K562 (cell line): ENCODE measurements around the gene PPP1R37. TPM values are rescaled to one million over a fixed set of nuclear protein-coding genes. Genes with fewer than 3 reads are reported as not detected.

Experiments
- ATAC-seq: fragments of 200-7000 bp; cut with Tn5 transposase; 3 replicates; pipeline ENCODE4 v1.9.1; 2020; ENCODE audit warnings: moderate library complexity
- BruUV-seq: library from RNA; stranded (reverse); fragments of 400-500 nt; replicated peaks from 2 replicates; lab custom pipeline; 2021; lab: Mats Ljungman, UMichigan
- CTCF ChIA-PET: fragments of 300-600 bp; formaldehyde crosslinking; extraction: SDS; loops from one replicate; lab custom pipeline; 2021; ENCODE audit warnings: low intra/inter-chr PET ratio; lab: Yijun Ruan, JAX
- POLR2A ChIA-PET: fragments of 300-600, 350-650 bp; sonication (Branson Sonifier 250); formaldehyde crosslinking; extraction: SDS; loops from one replicate; lab custom pipeline; 2021; ENCODE audit warnings: antibody characterized with exemption, inconsistent platforms; lab: Yijun Ruan, JAX
- DNase-seq, 4 experiments: peaks; one replicate each; pipeline versions ENCODE4 v3.0.0 to v3.0.0-alpha.2; 2011 to 2018; ENCODE audit warnings: low spot score in 3 of 4, mixed read lengths in 3 of 4; ENCODE audit errors: extremely low read depth in 1 of 4
- FAIRE-seq: peaks from 2 replicates; lab custom pipeline; 2011; peaks lifted over from hg19 to GRCh38; lab: Jason Lieb, UNC
- H2AFZ ChIP-seq: 2 replicates; pipeline ENCODE4 v1.6.0; 2011; ENCODE audit warnings: low read depth, low read length, control low read depth, inconsistent platforms
- H3K27ac ChIP-seq: fragments of 200-600 bp; 3 replicates; pipeline ENCODE4 v1.8.0; 2011; ENCODE audit warnings: low read depth, mild to moderate bottlenecking, control low read depth, inconsistent platforms, low read length, moderate library complexity, mixed read lengths; ENCODE audit errors: extremely low read depth
- H3K27me3 ChIP-seq, 2 experiments: fragments of 300-600 bp in 1 of 2; 2 replicates in 1 of 2; 3 replicates in 1 of 2; pipeline versions ENCODE4 v1.6.0 to v1.8.0; 2011; ENCODE audit warnings: inconsistent platforms in 2 of 2, low read length in 2 of 2, mild to moderate bottlenecking in 1 of 2, mixed read lengths in 1 of 2, moderate library complexity in 1 of 2; ENCODE audit not compliant: control insufficient read depth in 2 of 2, insufficient read depth in 2 of 2
- H3K36me3 ChIP-seq: fragments of 300-600 bp; 3 replicates; pipeline ENCODE4 v1.8.0; 2011; ENCODE audit warnings: mild to moderate bottlenecking, low read length, inconsistent platforms; ENCODE audit not compliant: control insufficient read depth, insufficient read depth
- H3K4me1 ChIP-seq, 2 experiments: fragments of 200-600 bp in 1 of 2; replicated peaks in 1 of 2; 2 replicates in 1 of 2; 3 replicates in 1 of 2; pipeline versions ENCODE4 v1.5.1 to v1.8.0; 2011; ENCODE audit warnings: inconsistent platforms in 2 of 2, low read length in 2 of 2, mild to moderate bottlenecking in 1 of 2, mixed read lengths in 1 of 2, moderate library complexity in 1 of 2; ENCODE audit not compliant: control insufficient read depth in 2 of 2, insufficient read depth in 2 of 2
- H3K4me2 ChIP-seq: 2 replicates; pipeline ENCODE4 v1.6.1; 2011; ENCODE audit warnings: low read length, control low read depth, inconsistent platforms, mixed read lengths; ENCODE audit not compliant: insufficient read depth
- H3K4me3 ChIP-seq: fragments of 200-600 bp; sonication (generic), shearing (Covaris generic); 2 replicates; pipeline ENCODE4 v1.5.1; 2016; ENCODE audit warnings: control low read depth, inconsistent platforms
- H3K79me2 ChIP-seq: fragments of 200-600 bp; 3 replicates; pipeline ENCODE4 v1.8.0; 2011; ENCODE audit warnings: low read length, inconsistent platforms; ENCODE audit not compliant: control insufficient read depth, insufficient read depth
- H3K9ac ChIP-seq, 2 experiments: 2 replicates each; pipeline versions ENCODE4 v1.6.0 to v1.6.1; 2011; ENCODE audit warnings: low read depth in 2 of 2, low read length in 2 of 2, control low read depth in 1 of 2, inconsistent platforms in 1 of 2, mild to moderate bottlenecking in 1 of 2, mixed read lengths in 1 of 2; ENCODE audit not compliant: insufficient read depth in 1 of 2
- H3K9me1 ChIP-seq: one replicate; pipeline ENCODE4 v1.6.0; 2011; ENCODE audit warnings: inconsistent platforms, mild to moderate bottlenecking, low read length, moderate library complexity; ENCODE audit not compliant: control insufficient read depth, insufficient read depth
- H3K9me3 ChIP-seq: replicated peaks from 2 replicates; pipeline ENCODE4 v1.5.1; 2011; ENCODE audit warnings: low read depth, low read length, inconsistent platforms; ENCODE audit not compliant: control insufficient read depth, insufficient read depth
- H4K20me1 ChIP-seq: replicated peaks from 2 replicates; pipeline ENCODE4 v1.6.1; 2011; ENCODE audit warnings: low read length, inconsistent platforms, mixed read lengths; ENCODE audit not compliant: control insufficient read depth, insufficient read depth
- ARHGAP35 ChIP-seq: fragments of 450-650 bp; IDR thresholded peaks from 2 replicates; pipeline ENCODE4 v1.6.1; 2018; ENCODE audit not compliant: partially characterized antibody
- ARID2 ChIP-seq: fragments of 450-650 bp; IDR thresholded peaks from 2 replicates; pipeline ENCODE4 v1.6.1; 2017; ENCODE audit warnings: antibody characterized with exemption, mild to moderate bottlenecking
- CBX3 ChIP-seq, 2 experiments: IDR thresholded peaks; 1 replicate in 1 of 2; 2 replicates in 1 of 2; pipeline ENCODE4 v1.6.1; 2012; ENCODE audit warnings: inconsistent platforms in 2 of 2, low read length in 2 of 2, borderline replicate concordance in 1 of 2, control low read depth in 1 of 2
- FOS ChIP-seq: IDR thresholded peaks from 3 replicates; pipeline ENCODE4 v1.6.1; 2011; ENCODE audit not compliant: insufficient read length; ENCODE audit errors: extremely low read depth
- PML ChIP-seq: IDR thresholded peaks from 2 replicates; pipeline ENCODE4 v1.6.1; 2012; ENCODE audit warnings: low read length, inconsistent platforms
- POLR2H ChIP-seq: IDR thresholded peaks from 2 replicates; pipeline ENCODE4 v1.6.1; 2016; ENCODE audit warnings: missing genetic modification characterization, low read depth, mild to moderate bottlenecking, control low read depth, missing compliant biosample characterization, moderate library complexity
- TBP ChIP-seq: optimal IDR thresholded peaks from 2 replicates; pipeline ENCODE3; 2011; ENCODE audit warnings: low read depth, low read length, improper control_type of control experiment
- ZNF133 ChIP-seq: fragments of 250-450 bp; sonication (Bioruptor Pico); IDR thresholded peaks from 2 replicates; pipeline ENCODE4 v1.4.0; 2020; ENCODE audit warnings: mild to moderate bottlenecking
- ZNF263 ChIP-seq: sonication (generic); formaldehyde crosslinking; IDR thresholded peaks from 2 replicates; pipeline ENCODE4 v1.8.0; 2022; ENCODE audit warnings: mild to moderate bottlenecking, missing genetic modification reagents, borderline replicate concordance
- ZNF311 ChIP-seq: fragments of 250-450 bp; sonication (Bioruptor Pico); IDR thresholded peaks from 2 replicates; pipeline ENCODE4 v1.4.0; 2020; ENCODE audit warnings: mild to moderate bottlenecking, moderate library complexity
- ZNF436 ChIP-seq: fragments of 250-450, 450-650 bp; sonication (Bioruptor Pico); formaldehyde crosslinking; IDR thresholded peaks from 2 replicates; pipeline ENCODE4 v1.7.0; 2020; ENCODE audit warnings: mild to moderate bottlenecking
- ZNF507 ChIP-seq: conservative IDR thresholded peaks from 2 replicates; pipeline ENCODE4 v1.6.1; 2017; ENCODE audit warnings: missing genetic modification characterization, missing compliant biosample characterization
- WGBS: fragments of 100-300 bp; shearing (Covaris generic); methylation state at CpG from one replicate; pipeline ENCODE4 v1.1.6; 2016; ENCODE audit warnings: low coverage, mixed read lengths; ENCODE audit not compliant: insufficient coverage; ENCODE audit errors: missing lambda C conversion rate; 5-methylcytosine and 5-hydroxymethylcytosine counted together
- in situ Hi-C: fragments of 300-500 bp; cut with MboI; formaldehyde crosslinking; loops from 4 replicates; pipeline ENCODE4 v1.15.0; 2018; ENCODE audit warnings: inconsistent platforms, mixed read lengths
- intact Hi-C: fragments of 100-400 bp; cut with micrococcal nuclease; formaldehyde crosslinking; loops from 2 replicates; pipeline ENCODE4 v1.14.2; 2022
- polyA plus RNA-seq, 8 experiments: library from polyadenylated mRNA; depleted of rRNA in 4 of 8; stranded (reverse) in 5 of 8; unstranded in 3 of 8; fragments of >200 nt; fragmentation: Nextera tagmentation in 2 of 8; fragmentation: Illumina TruSeq in 1 of 8; extraction: Ambion mirVana in 2 of 8; extraction: Trizol in 1 of 8; gene quantifications; 2 replicates each; pipeline versions ENCODE4 v1.2.1 to v1.2.3, GENCODE V29; 2011 to 2014; ENCODE audit warnings: inconsistent platforms in 1 of 8, missing spikeins in 1 of 8
- total RNA-seq, 7 experiments: library from RNA; depleted of rRNA in 6 of 7; stranded (reverse); fragments of >200 nt in 6 of 7; fragmentation: Illumina TruSeq in 2 of 7; extraction: Trizol in 2 of 7; gene quantifications; 2 replicates each; pipeline versions ENCODE4 v1.2.1 to v1.2.3, GENCODE V29; 2011 to 2021; ENCODE audit warnings: low replicate concordance in 1 of 7

Gene PPP1R37
- total and polyA plus RNA-seq, 9 of the 15 experiments (the other 6 are each of a cell fraction or from before 2014, with no cell fraction given) = 0.04 to 20.3 (median 7.3) TPM

DNA sequence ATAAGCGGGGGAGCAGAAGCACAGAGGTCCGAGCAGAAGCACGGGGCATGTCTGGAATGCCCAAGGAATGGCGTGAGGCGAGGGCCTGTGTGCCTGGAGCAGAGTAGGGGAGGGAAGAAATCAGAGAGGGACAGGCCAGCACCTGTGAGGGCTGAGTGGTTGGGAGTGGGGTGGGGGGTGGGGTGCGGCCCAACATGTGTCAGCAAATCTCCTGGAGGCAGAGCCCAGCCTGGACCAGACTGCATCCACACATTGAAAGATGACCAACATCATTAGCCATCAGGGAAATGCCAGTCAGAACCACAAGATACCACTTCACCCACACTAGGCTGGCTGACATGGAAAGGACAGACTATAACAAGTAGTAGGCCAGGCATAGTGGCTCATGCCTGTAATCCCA, 42.9 kb upstream of the PPP1R37 start:
- peaks cover 59% of the 10 kb centered on the region for H3K79me2 ChIP-seq
- H3K4me2 ChIP-seq = no peak overlapping the region
- ChIA-PET POLR2A (interaction anchor here (0.9 to 1.7 kb wide), 5 partner anchors 10 to 295 kb away, joined by 3 to 9 read pairs (median 5); partner anchors contain the start of gene CLASRP), CTCF (no interaction called here)
- peaks cover 76% of the 10 kb centered on the region for H3K36me3 ChIP-seq
- peaks cover 7% of the 10 kb centered on the region for H3K9me1 ChIP-seq
- peak overlapping the region in 1 of 2 experiments; percentile 78; a peak in 1 of 4 replicates for H3K9ac ChIP-seq
- FAIRE-seq (no peak), DNase-seq (peak in 1 of 4 experiments; percentile 24), ATAC-seq (no peak)
- H3K27me3 ChIP-seq = no peaks in the 10 kb centered on the region
- H2AFZ ChIP-seq = no peak overlapping the region
- H3K9me3 ChIP-seq = no peaks in the 10 kb centered on the region
- BruUV-seq = no TSS peak
- H3K4me3 ChIP-seq = no peak overlapping the region
- no peak for TF ChIP-seq FOS
- TF ChIP-seq ZNF507 (tag) = no peak
- no peak for TF ChIP-seq ZNF263 (CRISPR knock-in tag)
- TF ChIP-seq ZNF133 (CRISPR knock-in tag) = no peak
- no peak for TF ChIP-seq CBX3 (IDR thresholded peaks at IDR 0.05; ENCODE audit: borderline replicate concordance in 1 of 2, low read length in 2 of 2)
- no peak for TF ChIP-seq PML
- no peak for TF ChIP-seq ARID2
- no peak for TF ChIP-seq ZNF436 (CRISPR knock-in tag)
- TF ChIP-seq ZNF311 (CRISPR knock-in tag) = no peak
- TF ChIP-seq ARHGAP35 = no peak
- no peak for TF ChIP-seq POLR2H (tag)
- no peak for TF ChIP-seq TBP
- TF ChIP-seq, all 486 proteins: peak for 0
- intact Hi-C loops = no loop called here
- peaks cover 3 to 8% of the 10 kb centered on the region in 2 experiments; a peak in 3 of 5 replicates for H3K4me1 ChIP-seq
- peaks cover 27% of the 10 kb centered on the region for H4K20me1 ChIP-seq
- 92% methylated on average over 5 of the region's 6 CpGs for WGBS
- 0 out of 3 replicates have a peak overlapping the region, but pooled peaks have one; percentile 13 for H3K27ac ChIP-seq
- in situ Hi-C loops = loop anchor here (10.0 kb wide), 1 partner anchor 155 kb away; the partner anchor contains the start of gene TOMM40
